ENCODE data around the gene CCDC92B. TPM values are rescaled to one million over a fixed set of nuclear protein-coding genes. Genes with fewer than 3 reads are reported as not detected.
A peak's percentile ranks its signal among the peaks of the same experiment; 100 is the strongest.

CCDC92B gene
- total and polyA plus RNA-seq, 2 of the 13 experiments (the other 11 are each of a cell fraction or from before 2014, with no cell fraction given), result not detected

GRCh38 chr17:2718150-2718938 lies 31.1 kb downstream of the CCDC92B start (continued):
- TF ChIP-seq, protein P1, sequence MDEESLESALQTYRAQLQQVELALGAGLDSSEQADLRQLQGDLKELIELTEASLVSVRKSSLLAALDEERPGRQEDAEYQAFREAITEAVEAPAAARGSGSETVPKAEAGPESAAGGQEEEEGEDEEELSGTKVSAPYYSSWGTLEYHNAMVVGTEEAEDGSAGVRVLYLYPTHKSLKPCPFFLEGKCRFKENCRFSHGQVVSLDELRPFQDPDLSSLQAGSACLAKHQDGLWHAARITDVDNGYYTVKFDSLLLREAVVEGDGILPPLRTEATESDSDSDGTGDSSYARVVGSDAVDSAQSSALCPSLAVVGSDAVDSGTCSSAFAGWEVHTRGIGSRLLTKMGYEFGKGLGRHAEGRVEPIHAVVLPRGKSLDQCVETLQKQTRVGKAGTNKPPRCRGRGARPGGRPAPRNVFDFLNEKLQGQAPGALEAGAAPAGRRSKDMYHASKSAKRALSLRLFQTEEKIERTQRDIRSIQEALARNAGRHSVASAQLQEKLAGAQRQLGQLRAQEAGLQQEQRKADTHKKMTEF (CRISPR knock-in tag; IDR thresholded peaks at IDR 0.05), result peak; percentile 29; the same call in 1 of the 2 replicates
- TF ChIP-seq GABPB1 (CRISPR knock-in tag; IDR thresholded peaks at IDR 0.05) (no peak), ZNF777 (CRISPR knock-in tag; IDR thresholded peaks at IDR 0.05) (no peak), MIER2 (CRISPR knock-in tag; IDR thresholded peaks at IDR 0.05) (no peak), FOSL1 (CRISPR knock-in tag; IDR thresholded peaks at IDR 0.05; ENCODE audit: borderline replicate concordance) (peak; percentile 52; the same call in 1 of the 2 replicates), HIVEP1 (CRISPR knock-in tag; IDR thresholded peaks at IDR 0.05) (no peak), JUND (CRISPR knock-in tag; IDR thresholded peaks at IDR 0.05) (peak; percentile 17; the same call in 1 of the 2 replicates), SP5 (CRISPR knock-in tag; IDR thresholded peaks at IDR 0.05; ENCODE audit: borderline replicate concordance, low read depth) (0 out of 2 replicates have a peak, but pooled peaks have one; percentile 19), PBX3 (CRISPR knock-in tag; IDR thresholded peaks at IDR 0.05; ENCODE audit: borderline replicate concordance) (no peak), ZNF362 (CRISPR knock-in tag; IDR thresholded peaks at IDR 0.05; ENCODE audit: borderline replicate concordance) (peak; percentile 26; the same call in 1 of the 2 replicates), ZBED4 (CRISPR knock-in tag; IDR thresholded peaks at IDR 0.05; ENCODE audit: borderline replicate concordance) (no peak), ZFP36L2 (CRISPR knock-in tag; IDR thresholded peaks at IDR 0.05) (no peak), YEATS2 (CRISPR knock-in tag; IDR thresholded peaks at IDR 0.05; ENCODE audit: borderline replicate concordance) (no peak), ZNF720 (CRISPR knock-in tag; IDR thresholded peaks at IDR 0.05) (no peak), PHF20 (CRISPR knock-in tag; IDR thresholded peaks at IDR 0.05) (no peak)
- TF ChIP-seq, protein P2, sequence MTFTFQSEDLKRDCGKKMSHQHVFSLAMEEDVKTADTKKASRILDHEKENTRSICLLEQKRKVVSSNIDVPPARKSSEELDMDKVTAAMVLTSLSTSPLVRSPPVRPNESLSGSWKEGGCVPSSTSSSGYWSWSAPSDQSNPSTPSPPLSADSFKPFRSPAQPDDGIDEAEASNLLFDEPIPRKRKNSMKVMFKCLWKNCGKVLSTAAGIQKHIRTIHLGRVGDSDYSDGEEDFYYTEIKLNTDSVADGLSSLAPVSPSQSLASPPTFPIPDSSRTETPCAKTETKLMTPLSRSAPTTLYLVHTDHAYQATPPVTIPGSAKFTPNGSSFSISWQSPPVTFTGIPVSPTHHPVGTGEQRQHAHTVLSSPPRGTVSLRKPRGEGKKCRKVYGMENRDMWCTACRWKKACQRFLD (CRISPR knock-in tag; IDR thresholded peaks at IDR 0.05; ENCODE audit: borderline replicate concordance), result no peak
- TF ChIP-seq, protein P3, sequence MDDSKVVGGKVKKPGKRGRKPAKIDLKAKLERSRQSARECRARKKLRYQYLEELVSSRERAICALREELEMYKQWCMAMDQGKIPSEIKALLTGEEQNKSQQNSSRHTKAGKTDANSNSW (CRISPR knock-in tag; IDR thresholded peaks at IDR 0.05; ENCODE audit: borderline replicate concordance), result no peak
- TF ChIP-seq, protein P4, sequence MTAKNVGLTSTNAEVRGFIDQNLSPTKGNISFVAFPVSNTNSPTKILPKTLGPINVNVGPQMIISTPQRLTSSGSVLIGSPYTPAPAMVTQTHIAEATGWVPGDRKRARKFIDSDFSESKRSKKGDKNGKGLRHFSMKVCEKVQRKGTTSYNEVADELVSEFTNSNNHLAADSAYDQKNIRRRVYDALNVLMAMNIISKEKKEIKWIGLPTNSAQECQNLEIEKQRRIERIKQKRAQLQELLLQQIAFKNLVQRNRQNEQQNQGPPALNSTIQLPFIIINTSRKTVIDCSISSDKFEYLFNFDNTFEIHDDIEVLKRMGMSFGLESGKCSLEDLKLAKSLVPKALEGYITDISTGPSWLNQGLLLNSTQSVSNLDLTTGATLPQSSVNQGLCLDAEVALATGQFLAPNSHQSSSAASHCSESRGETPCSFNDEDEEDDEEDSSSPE (CRISPR knock-in tag; IDR thresholded peaks at IDR 0.05), result no peak
